HG03571 (cell line): ENCODE results near the gene TMEM179.
"Not testable (repeated sequence)": the region's sequence is repeated elsewhere in the genome, so short reads cannot be mapped to it uniquely, and the experiment has no call there.

Experiments
- ATAC-seq: cut with Tn5 transposase; IDR thresholded peaks from one replicate; pipeline ENCODE4 v1.9.1; 2021; ENCODE audit not compliant: unreplicated experiment

The TMEM179 gene

DNA sequence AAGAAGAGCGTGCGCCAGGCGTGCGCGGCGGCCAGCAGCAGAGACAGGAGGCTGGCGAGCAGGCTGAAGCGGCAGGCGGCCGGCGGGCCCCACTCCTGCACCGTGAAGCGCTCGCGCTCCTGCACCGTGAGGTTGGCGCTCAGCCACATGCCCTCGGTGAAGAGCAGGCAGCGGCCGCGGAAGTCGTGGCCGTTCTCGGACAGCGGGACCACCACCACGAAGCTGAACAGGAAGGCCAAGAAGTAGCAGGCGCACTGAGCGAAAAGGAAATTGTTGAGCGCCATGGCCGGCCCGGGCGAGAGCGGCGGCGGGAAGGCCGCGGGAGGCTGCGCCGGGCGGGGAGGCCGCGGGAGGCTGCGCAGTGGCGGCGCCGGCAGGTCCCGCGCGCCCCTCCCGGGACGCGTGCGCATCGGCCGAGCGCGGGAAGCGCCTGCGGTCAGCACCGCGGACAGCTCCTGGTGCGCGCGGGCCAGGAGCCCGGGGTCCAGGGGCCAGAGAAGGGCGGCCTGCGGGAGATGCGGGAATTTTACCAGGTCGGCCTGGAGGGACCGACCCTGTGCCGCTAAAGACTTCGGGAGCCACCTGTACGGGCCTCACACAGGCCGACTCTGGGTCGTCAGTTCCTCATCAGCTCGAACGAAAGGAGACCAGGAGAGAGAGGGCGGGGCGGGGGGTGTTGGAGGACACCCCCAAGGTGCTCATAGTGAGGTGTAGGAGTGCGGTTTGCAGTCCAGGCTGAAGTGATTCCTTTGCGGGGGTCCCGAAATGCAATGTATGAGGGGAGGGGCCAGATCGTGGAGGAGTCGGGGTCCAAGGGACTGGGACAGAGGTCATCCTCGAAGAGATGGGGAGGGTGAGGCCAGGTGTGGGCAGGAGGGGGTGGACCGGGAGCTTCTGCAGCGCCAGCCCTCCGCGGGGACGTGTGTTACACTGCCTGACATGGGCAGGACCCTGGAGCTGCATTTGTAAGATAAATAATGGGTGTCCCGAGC lies at the start of gene TMEM179:
TMEM179 (minus strand) TSS at position 315 of the 992 bp plus-strand sequence; CDS start at position 284, 31 bp downstream.
- no peak for ATAC-seq

DNA sequence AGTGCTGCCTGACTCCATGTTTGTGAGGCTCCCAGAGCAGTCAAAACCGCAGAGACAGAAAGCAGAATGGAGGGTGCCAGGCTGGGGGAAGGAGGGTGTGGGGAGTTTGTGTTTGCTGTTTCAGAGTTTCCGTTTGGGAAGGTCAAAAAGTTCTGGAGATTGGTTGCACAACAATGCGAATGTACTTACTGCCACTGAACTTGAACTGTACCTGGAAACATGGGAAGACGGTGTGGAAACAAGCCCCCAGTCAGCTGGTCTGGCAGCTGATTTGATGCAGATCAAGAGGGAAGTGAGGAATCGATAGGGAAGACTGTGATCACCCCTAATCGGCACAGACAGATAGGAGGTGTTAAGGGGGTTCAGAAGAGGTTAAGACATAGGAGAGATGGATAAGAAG lies 49.5 kb upstream of the TMEM179 start:
- ATAC-seq: no peak

DNA sequence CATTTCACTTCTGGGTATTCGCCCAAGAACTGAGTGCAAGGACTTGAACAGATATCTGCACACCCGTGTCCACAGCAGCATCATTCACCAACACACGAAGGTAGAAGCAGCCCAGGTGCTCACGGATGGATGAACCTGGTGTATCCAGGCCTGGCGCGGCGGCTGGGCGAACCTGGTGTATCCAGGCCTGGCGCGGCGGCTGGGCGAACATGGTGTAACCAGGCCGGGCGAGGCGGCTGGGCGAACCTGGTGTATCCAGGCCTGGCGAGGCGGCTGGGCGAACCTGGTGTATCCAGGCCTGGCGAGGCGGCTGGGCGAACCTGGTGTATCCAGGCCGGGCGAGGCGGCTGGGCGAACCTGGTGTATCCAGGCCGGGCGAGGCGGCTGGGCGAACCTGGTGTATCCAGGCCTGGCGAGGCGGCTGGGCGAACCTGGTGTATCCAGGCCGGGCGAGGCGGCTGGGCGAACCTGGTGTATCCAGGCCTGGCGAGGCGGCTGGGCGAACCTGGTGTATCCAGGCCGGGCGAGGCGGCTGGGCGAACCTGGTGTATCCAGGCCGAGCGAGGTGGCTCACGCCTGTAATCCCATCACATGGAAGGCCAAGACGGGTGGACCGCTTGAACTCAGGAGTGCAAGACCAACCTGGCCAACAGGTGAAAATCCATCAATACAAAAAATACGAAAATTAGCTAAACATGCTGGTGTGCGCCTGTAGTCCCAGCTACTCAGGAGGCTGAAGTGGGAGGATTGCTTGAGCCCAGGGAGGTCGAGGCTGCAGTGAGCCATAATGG lies 48.8 kb upstream of the TMEM179 start:
- ATAC-seq: not testable (repeated sequence)

DNA sequence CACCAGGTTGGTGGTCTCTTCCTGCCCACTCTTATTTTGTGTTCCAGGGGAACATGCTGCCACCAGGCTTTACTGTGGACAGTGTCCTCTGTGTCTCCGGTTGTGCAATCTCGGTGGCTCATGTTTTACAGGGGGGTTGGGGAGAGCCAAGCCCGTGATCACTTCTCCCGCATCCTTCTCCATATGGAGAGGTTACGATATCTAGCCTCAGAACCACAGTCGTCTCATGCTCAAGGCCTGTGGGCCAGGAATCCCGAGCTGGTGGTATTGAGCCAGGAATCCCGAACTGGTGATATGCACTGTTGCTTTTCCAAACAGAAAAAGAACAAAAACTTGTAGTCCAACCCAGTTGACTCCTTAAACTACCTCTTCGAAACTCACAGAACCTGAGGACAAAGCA lies 47.8 kb upstream of the TMEM179 start:
- no peak for ATAC-seq

DNA sequence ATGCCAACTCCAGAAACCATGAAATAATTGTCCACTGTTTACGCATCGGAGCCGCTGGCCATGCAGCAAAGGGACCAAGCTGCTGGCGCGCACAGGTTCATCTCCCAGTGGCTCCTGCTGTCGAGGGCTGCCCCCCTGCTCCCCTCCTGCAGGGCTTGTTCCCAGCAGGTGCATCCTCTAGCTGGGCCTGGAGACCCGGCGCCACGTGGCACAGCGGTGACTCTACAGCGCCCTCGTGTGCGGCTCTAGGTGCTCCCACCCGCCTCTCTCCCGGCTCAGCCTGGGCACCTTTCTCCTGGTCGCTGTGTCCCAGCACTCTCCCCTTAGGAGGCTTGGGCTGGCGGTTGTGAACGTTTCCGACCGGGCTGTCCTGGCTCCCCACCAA lies 47.3 kb upstream of the TMEM179 start:
- no peak for ATAC-seq

DNA sequence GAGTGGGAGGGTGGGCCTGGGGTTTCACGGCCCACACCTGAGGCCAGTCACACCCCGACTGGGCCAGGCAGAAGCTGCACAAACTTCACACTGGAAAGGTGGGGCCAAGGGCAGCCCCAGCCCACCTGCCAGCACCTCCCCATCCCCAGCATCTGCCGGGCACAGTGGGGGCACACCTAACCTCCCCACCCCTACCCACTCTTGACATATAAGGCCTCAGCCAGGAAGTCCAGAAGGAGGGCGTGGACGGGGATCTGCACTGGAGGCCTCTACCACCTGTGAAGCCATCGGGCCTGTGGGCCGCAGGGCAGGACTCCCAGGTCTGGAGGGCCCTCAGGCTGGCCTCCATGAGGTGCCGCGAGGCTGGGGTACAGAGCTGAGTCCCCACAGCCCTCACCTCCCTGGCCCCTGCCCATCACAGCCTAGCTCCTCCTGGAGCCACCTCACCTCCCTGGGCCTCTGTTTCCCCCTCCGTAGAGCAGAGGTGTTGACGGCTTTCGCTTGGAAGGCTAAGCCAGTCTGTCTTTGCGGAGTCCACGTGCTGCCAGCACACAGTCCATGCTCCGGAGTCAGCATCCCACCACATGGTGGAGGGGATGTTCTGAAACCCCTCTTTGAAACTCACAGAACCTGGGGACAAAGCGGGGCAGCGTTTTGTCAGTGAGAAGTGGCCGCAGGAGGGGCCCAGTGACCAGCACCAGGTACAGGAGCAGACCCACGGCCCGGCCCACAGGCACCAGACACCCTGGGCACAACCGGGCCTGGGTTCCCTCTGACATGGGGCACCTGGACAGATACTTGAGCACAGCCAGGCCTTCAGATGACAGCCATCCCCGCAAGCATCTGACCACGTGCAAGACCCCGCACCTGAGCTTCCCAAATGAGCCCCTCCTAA lies 46.7 kb upstream of the TMEM179 start:
- ATAC-seq: no peak

DNA sequence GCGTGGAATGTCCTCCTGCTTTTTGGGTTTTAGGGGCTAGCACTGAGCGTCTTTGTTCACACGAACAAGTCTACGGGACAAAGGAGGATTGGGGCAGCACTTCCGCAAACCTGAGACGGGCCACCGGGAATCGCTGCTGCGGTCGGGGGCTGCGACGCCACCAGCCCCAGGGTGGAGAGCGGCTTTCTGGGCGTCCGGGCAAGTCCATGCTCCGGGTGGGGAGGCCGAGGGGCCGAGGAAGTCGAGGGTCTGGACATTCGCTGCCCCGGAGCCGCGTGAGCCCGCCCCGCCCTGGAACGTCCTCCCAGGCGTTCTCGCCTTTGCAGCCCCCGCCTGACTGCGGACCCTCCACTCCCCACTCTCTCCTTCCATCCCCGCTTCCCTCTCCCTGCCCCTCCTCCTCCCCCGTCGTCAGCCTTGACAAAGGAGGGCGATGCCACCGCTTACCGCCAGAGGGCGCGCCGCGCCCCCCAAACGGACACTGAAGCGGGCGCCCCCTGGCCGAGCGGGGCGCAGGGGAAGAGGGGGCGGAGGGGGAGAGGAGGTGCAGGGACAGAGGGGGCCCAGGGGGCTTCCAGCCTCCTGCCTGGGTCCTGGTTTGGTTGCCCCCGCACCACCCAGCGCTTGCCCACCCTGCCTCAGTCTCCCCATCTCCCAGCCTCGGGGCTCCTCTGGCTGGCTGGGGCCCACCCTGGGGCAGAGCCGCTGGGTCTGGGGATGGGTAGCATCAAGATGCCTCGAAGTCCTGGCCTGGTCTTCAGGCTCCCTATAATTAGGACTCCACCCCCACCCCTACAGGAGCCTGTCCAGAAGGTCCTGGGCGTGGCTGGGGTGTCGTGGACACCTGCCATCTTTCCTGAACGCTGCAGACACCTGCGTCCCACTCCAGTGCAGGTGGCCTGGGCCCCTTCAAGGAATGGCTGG lies 45.7 kb upstream of the TMEM179 start:
- peak; percentile 68 for ATAC-seq

DNA sequence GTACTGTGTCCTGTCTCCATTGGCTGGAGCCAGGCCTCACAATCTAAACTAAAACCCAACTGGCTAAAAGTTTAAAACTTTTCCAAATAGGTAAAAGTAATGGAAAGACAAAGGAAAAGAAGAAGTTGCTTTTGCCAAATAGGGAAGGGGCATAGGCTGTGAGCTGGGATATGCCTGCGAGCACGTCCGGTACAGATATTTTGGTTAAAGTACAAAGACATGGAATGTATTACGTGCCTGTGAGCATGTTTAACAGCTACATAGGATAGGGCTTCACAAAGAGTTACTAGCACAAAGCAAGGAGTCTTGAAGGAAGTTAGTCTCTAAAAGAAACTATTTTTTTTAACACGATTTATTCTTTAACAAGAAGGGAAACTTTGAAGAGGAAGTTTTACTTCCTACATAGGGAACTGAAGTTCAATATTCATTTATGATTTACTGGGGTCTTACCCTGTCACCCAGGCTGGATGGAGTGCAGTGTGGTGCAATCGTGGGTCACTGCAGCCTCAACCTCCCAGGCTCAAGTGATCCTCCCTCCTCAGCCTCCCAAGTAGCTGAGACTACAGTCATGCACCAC lies 43.0 kb upstream of the TMEM179 start:
- no peak for ATAC-seq

DNA sequence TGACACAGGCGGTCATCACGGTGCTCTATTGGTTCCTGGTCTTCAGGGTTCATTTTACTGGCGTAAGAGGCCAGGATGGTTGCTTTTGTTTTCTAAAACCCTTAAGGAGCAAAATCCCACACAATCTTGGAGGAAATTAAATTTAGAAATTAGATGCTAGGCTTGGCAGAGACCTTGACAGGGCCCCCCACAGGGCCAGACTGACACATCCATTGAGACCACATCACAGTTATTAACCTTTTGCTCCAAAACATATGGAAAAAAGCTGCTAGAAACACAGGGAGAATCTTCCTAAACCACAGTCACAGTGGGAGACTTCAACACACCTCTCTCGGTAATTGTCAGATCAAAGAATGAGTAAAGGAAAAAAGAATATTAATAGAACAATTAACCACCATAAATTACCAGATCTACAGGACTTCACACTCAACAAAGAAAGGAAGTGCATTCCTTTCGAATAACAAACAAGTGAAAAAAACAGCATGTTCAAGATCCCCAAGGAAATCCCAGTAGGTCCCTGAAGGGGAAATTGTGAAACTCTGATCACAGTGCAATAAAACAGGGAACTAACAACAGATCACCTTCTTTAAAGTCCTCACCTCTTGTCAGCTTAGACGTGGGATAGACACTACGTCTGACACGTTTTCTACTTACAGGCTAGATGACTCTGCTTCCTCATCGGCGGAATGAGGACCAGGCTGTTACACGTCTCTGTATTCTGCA lies 40.2 kb upstream of the TMEM179 start:
- no peak for ATAC-seq

DNA sequence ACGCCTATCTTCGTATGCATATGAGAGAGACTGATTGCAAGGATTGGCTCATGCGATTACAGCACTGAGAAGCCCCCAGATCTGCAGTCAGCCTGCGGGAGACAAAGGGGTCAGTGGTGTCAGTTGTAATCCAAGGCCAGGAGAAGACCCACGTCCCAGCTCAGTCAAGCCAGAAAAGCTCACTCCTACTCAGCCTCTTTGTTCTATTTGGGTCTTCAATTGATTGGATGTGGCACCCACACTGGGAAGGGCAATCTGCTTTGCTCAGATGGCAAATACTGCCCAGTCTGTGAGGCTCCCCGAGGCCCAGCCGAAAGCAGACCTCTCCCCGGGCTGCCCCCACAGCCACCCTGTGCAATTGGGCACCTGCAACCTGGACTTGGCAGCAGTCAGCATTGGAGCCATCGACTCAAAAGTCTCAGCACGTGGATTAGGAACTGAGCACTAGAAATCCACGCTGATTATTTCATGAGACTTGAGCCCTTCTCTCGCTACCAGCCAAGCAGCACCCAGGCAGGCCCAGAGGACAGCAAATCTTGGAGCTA lies 39.6 kb upstream of the TMEM179 start:
- ATAC-seq: no peak

DNA sequence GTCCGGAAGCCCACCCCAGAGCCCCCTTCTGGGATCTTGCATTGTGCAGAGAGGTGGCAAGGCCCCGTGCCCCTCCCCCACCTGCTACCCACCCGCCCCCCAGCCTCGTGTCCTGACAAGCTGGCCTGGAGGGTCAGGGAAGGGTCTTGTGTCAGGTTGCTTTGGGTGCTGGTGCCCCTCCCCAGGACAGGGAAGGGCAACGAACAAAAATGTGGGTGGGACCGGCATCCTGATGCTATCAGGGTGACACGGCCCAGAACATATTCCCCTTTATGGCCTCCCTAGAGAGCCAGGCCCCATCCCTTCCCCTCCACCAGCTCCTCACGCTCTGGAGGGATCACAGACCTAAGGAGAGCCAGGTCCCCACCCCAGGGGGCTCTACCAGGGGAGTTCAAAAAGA lies 38.7 kb upstream of the TMEM179 start:
- ATAC-seq: no peak

DNA sequence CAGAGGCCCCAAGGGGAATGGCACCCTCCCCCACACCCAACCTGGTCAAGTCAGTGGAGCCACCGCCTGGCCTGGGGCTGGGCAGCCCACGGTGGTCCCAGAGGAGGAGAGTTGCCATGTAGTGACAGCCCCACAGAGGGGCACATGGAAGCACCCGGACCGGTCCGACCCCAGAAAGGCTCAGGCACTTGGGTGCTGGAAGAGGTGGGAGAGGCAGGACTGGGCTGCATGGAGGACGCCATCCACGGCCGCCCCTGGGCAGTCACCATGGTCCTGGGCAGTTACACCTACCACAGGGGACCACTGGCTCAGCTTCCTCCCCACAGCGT lies 37.9 kb upstream of the TMEM179 start:
- ATAC-seq: no peak

DNA sequence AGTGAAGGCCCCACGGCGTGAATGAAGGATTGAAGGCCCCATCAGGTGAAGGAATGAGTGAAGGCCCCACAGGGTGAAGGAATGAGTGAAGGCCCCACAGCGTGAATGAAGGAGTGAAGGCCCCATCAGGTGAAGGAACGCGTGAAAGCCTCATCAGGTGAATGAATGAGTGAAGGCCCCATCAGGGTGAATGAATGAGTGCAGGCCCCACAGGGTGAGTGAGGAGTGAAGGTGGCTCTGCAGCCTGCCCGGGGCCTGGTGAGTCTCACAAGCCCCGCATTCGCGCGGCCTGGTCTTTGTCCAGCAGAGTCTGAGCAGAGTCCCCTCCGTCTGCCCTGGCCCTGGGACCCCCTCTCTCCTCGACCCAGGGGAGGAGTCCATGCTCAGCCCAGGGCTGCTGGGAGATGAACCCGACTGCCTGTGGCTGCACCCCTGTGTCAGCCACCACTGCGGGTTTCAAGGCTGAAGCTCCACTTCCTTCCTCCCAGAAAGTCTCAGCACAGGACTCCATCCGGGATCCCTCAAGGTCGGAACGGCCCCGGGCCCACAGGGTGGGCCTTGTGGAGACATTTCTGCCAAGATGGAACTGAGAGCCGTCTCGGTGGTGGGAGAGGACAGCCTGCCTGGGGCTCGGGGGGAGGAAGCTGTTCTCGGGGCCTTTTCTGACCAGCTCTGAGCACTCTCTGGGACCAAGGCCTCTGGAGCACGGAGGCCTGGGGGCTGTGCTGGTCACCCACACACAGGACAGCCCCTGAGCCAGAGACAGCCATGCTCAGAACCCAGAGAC lies 37.4 kb upstream of the TMEM179 start:
- ATAC-seq: no peak

DNA sequence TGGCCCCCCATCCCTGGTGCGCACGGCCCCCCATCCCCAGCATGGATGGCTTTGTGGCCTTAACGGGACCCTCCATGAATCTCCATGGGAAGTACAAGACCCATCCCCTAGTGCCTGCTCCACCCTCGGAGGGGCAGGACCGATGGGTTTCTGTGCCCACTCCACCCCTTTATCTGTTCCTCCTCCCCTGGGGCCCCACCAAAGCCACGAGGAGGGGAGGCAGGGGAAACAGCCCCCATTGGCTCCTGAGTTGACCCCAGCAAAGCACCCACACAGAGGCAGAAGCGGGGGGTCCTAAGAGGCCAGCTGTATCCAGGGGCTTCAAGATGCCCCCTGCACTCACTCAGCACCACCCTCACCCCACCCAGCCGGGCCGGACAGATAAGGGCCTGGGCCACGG lies 36.1 kb upstream of the TMEM179 start:
- ATAC-seq: no peak

DNA sequence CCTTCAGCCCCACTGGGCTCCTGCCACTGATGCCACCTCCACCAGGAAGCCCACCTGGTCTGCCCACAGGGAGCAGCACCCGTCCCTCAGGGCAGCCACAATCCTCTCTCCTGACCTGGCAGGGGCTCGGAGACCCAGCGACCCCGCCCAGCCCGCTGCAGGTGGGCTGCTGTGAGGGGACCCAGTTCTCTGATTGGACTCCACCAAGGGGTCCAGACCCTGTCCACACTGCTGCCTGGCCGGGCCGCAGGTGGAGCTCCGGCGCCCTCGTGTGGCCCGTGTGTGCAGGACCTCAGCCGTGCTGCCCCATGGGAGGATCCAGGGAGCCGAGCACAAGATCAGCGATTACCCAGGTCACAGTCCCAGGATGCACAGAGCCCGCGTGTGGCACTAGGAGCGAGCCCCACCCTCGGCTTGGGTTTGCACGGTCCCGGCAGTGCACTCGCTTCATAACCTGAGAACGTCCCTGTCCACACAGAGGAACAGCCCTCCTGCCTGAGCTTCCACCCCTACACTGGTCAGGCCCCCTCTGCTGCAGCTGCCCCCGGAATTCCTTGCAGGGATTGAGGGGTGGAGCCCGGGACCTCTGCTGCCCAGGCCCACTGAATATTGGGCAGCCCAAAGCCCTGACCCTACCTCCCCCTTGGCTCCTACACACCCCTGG lies 35.4 kb upstream of the TMEM179 start:
- no peak for ATAC-seq

DNA sequence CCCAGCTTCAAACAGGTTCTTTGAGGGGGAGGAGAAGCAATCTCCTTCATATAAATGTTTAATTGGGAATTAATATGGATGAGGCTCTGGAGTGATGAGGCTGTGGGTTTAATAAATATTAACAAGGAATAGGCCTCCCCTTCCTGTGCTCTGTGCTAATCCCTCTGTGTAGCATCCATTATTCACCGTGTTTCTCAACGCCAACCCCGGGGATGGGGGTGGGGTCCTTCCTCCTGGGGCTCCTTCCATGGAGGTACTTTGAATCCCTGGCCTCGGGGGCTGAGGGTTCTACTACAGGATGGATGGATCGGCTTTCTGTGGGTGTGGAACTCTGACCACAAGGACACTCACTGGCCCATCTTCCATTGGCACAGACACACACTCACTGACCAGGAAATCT lies 34.9 kb upstream of the TMEM179 start:
- ATAC-seq: no peak

DNA sequence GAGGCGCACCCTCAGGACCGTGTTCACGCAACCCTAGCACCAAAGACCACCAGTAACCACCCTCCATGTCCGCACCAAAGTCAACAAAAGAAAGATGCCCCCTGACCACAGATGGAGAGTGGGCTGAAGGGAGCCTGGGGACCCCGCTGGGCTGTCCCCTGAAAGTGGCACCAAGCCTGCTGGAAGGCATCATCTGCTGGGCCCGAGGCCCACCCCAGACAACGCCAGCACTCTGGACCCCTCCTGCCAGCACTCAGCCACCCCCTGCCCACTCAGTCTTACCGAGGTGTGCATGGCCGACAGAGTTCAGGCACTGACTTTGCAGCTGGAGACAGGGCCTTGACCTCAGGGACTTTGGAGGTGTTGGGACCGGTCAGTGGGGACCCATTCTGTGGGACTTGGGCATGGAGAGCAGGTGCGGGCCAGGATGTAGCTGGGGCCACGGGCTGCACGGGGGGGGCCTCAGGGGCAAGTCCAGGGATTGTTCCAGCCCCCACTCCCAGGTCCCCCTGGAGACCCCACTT lies 34.4 kb upstream of the TMEM179 start:
- no peak for ATAC-seq
